ENCODE measurements around the gene RUBCNL.
"Not testable (repeated sequence)": the region's sequence is repeated elsewhere in the genome, so short reads cannot be mapped to it uniquely, and the experiment has no call there.

GRCh38 chr13:46372938-46373337 lies 14.1 kb downstream of the RUBCNL start:
- TF ChIP-seq, protein P1, sequence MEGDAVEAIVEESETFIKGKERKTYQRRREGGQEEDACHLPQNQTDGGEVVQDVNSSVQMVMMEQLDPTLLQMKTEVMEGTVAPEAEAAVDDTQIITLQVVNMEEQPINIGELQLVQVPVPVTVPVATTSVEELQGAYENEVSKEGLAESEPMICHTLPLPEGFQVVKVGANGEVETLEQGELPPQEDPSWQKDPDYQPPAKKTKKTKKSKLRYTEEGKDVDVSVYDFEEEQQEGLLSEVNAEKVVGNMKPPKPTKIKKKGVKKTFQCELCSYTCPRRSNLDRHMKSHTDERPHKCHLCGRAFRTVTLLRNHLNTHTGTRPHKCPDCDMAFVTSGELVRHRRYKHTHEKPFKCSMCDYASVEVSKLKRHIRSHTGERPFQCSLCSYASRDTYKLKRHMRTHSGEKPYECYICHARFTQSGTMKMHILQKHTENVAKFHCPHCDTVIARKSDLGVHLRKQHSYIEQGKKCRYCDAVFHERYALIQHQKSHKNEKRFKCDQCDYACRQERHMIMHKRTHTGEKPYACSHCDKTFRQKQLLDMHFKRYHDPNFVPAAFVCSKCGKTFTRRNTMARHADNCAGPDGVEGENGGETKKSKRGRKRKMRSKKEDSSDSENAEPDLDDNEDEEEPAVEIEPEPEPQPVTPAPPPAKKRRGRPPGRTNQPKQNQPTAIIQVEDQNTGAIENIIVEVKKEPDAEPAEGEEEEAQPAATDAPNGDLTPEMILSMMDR (IDR thresholded peaks at IDR 0.05), result not testable (repeated sequence)
- TF ChIP-seq POLR2A (IDR thresholded peaks at IDR 0.05), result not testable (repeated sequence)
